ENCODE results near the gene PAPPA.

PAPPA gene

DNA sequence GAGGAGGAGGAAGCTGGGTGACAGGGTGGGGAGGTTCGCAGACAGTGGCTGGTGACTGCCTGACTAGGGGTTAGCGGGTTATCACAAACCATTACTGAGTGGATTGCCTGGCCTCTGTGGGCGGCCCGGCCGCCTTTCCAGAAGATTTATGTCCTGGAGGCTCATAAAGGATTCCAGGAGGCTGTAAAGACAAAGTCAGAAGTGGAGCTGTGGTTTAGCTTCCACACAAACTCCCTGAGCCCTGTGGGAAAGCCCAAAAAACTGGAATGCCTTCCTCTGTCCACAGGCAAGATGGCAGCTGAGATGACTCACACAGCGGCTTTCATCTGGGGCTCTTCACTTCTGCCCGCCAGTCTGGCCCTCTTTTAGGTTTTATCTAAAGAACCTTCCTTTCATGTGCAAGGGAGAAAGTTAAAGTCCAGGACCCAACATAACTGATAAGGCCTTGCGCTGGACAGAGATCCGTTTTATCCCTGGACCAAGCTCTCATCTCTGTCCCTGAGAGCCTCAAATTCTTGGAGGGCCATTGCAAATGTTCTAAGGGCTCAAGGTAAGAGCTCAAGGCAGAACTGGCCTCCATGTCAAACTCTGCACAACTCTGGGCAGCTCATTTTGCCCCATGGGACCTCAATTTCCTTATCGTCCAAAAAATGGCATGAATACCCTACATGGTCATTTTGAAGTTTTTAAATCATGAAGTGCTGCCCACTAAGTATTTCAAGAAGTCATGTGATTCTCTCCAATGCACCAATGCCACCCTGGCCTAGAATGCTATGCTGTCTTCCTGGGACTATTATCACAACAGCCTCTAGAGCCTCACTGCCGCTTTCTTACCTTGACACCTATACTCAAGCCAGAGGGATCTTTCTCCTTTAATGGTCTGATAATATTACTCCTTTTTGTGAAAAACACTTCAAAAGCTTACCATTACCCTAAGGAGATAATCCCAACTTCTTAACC, 284.1 kb downstream of the PAPPA start:
- DNase-seq = no peak

DNA sequence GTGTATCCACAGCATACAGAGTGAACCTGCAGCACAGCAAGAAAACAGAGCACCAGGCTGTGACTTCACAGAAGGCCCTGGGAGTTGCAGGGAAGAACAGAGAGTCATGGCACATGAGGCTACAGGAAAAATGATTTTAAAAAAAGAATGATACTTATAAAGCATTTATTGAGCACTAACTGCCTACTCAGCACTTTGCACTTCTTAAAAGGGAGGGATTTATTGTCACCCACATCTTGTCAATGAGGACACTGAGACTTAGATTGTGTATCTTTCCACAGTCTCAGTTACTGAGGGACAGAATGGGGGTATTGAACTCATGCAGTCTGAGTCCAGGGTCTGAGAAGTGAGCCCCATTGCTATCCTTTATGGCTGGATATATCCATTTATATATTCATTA, 288.9 kb downstream of the PAPPA start:
- no peak for DNase-seq

DNA sequence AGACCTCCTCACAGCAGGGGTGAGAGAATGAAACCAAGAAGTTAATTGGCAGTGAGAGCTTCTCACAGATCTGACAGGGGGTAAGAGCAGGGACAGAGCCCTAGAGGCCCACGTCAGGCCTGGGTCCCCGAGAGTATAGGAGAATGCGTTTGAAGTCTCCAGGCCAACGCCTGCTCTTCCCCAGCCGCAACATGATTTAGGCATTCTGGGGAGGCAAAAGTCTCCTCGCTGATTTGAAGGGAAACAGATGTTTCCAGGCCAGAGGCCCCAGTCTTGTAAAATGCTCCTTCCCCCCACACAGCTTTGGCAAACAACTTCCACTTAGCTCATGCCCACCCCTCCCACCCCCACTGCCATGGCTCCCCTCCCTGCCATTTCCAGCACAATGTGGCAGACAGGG, 294.3 kb downstream of the PAPPA start:
- DNase-seq = no peak

DNA sequence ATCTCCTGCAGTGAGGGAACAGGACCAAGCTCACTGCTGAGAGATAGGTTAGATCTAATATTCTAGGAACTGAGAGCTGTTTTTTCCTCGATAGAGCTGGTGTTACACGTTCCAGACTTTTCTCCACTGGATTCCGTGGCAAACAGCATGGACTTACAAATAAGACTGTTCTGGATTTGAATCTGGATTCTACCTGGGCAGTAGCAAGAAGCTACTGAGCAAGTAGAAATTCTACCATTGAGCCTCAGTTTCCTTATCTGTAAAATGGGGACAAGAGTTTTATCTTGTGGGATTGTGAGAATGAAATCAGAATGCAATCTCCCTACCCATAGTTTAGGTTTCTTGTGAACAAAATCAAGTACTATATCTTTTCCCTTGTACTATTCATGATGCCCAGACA, 294.8 kb downstream of the PAPPA start:
- DNase-seq = no peak

DNA sequence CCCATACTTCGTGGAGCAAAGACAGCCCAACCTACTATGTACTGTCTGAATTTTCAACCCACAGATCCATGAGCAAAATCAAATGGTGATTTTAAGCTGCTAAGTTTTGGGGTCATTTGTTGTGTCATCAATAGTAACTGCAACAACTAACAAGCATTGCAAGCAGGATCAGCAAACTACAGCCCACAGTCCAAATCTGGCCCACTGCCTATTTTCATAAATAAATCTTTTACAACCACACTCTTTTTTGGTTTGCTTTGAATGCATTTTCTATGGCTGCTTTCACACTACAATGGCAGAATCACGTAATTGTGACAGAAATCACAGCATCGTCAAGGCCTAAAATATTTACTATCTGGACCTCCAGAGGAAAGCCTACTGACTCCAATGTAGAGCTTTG, 296.4 kb downstream of the PAPPA start:
- no peak for DNase-seq

DNA sequence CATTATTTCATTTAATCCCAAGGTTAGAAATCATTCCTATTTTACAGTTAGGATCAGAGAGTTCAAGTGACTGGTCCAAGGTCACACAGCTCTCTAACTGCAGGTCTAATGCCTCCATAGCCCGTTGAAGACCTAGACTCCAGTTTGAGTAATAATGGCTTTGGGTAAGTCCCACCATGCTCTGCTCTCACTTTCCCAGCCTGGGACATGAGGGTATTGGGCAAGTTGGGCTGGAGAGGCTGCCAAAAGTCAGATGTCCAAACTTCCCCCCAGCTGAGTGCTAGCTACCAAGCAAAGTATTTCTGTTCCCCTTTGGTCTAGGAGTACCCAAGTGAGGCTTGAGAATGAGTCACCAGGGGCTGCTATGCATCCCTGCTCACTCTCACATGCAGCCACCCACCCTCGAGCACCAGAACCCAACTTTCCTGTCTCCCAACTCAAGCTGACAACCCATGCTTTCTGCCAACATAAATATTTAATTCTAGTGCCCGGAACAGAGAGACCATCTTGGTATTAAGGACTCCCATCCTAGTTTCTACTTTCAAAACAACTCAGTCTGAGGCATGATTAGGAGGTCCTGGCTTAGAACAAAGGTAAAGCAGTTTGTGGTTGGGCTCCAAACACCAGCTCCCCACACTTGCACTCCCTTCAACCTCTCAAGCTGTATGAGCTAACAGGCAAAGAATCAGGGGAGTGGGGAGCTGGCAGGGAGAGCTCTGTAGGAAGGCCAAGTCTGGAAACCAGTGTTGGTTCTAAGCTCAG, 297.0 kb downstream of the PAPPA start:
- DNase-seq = peak; percentile 84 to 97

DNA sequence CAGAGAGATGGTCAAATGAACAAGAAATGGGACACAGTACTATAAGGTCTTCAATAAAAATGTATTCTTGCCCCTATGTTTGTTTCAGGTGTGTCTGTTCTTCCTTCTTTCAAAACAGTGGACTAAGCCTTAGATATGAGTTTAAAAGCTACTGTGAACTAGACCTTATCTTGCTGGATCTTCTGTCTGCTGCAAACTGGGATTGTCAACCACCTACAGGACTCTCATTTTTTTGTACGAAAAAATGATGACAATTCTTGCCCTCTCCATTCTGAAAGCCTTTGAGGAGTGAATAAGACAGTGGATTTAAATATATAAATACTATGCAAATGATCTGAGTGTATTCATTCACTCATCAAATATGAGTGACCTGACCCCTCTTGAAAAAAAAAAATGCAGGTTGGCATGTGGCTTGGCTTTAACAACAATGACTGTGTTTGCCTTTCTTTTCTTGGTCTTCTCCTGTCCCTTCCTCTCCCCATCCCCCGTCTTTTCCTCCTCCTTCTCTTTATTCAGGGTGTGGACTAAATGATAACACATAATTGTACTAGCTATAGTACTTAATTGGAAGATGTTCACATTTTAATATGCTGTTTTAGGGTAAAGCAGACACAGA, 298.0 kb downstream of the PAPPA start:
- DNase-seq = no peak

All from inflammatory macrophage treated with lipopolysaccharide for 1 hour (primary cell).